IMR-90 (cell line): ENCODE measurements around the gene PRSS2. TPM values are rescaled to one million over a fixed set of nuclear protein-coding genes. Genes with fewer than 3 reads are reported as not detected.

Source experiments
- ATAC-seq: fragments of 200-7000 bp; cut with Tn5 transposase; 2 replicates; pipeline ENCODE4 v1.9.1; 2020; ENCODE audit warnings: low read depth, mild to moderate bottlenecking, moderate library complexity
- BruUV-seq: library from RNA; stranded (reverse); fragments of 400-500 nt; replicated peaks from 2 replicates; lab custom pipeline; 2021; lab: Mats Ljungman, UMichigan
- CTCF ChIA-PET: fragments of 300-600 bp; formaldehyde crosslinking; extraction: SDS; loops from one replicate; lab custom pipeline; 2021; ENCODE audit warnings: antibody characterized with exemption; lab: Yijun Ruan, JAX
- POLR2A ChIA-PET: fragments of 300-600 bp; sonication (Branson Sonifier 250); formaldehyde crosslinking; loops from one replicate; lab custom pipeline; 2022; ENCODE audit warnings: antibody characterized with exemption; ENCODE audit not compliant: unreplicated experiment; lab: Charles Lee
- DNase-seq: peaks from one replicate; pipeline ENCODE4 v3.0.0; 2013
- H2AFZ ChIP-seq: replicated peaks from 2 replicates; pipeline ENCODE3; 2013; ENCODE audit warnings: low read length, mild to moderate bottlenecking; ENCODE audit not compliant: poor library complexity
- H2AK5ac ChIP-seq: 2 replicates; pipeline ENCODE4 v1.6.1; 2013; ENCODE audit warnings: low read depth, low read length, inconsistent platforms
- H2AK9ac ChIP-seq: replicated peaks from 2 replicates; pipeline ENCODE3; 2013; ENCODE audit warnings: mild to moderate bottlenecking, low read depth, low read length, moderate library complexity; ENCODE audit not compliant: poor library complexity
- H2BK120ac ChIP-seq: 2 replicates; pipeline ENCODE4 v1.6.1; 2013; ENCODE audit warnings: low read depth, low read length, inconsistent platforms
- H2BK15ac ChIP-seq: 3 replicates; pipeline ENCODE4 v1.6.1; 2013; ENCODE audit warnings: low read depth, low read length, inconsistent platforms
- H2BK20ac ChIP-seq: 2 replicates; pipeline ENCODE4 v1.6.1; 2013; ENCODE audit warnings: low read depth, mild to moderate bottlenecking, inconsistent platforms, low read length, moderate library complexity
- H2BK5ac ChIP-seq: 2 replicates; pipeline ENCODE4 v1.6.1; 2013; ENCODE audit warnings: mild to moderate bottlenecking, low read depth, low read length, inconsistent platforms; ENCODE audit not compliant: poor library complexity, severe bottlenecking
- H3K14ac ChIP-seq: replicated peaks from 2 replicates; pipeline ENCODE4 v1.6.1; 2013; ENCODE audit warnings: low read depth, low read length, inconsistent platforms
- H3K18ac ChIP-seq: 2 replicates; pipeline ENCODE4 v1.6.1; 2013; ENCODE audit warnings: low read depth, low read length, control low read depth
- H3K23ac ChIP-seq: 2 replicates; pipeline ENCODE4 v1.6.1; 2013; ENCODE audit warnings: low read depth, low read length, inconsistent platforms
- H3K27ac ChIP-seq: 2 replicates; pipeline ENCODE4 v1.5.1; 2013; ENCODE audit warnings: mild to moderate bottlenecking, control low read depth, low read length; ENCODE audit not compliant: insufficient read depth
- H3K27me3 ChIP-seq: 2 replicates; pipeline ENCODE4 v1.6.1; 2013; ENCODE audit warnings: low read length; ENCODE audit not compliant: control insufficient read depth, insufficient read depth
- H3K36me3 ChIP-seq: 2 replicates; pipeline ENCODE4 v1.6.1; 2013; ENCODE audit warnings: low read length, mixed read lengths; ENCODE audit not compliant: control insufficient read depth, insufficient read depth
- H3K4ac ChIP-seq: 2 replicates; pipeline ENCODE4 v1.6.1; 2013; ENCODE audit warnings: low read depth, low read length, inconsistent platforms
- H3K4me1 ChIP-seq: 2 replicates; pipeline ENCODE4 v1.6.1; 2013; ENCODE audit warnings: low read length, mixed read lengths; ENCODE audit not compliant: control insufficient read depth, insufficient read depth
- H3K4me2 ChIP-seq: 2 replicates; pipeline ENCODE4 v1.6.1; 2013; ENCODE audit warnings: low read depth, mild to moderate bottlenecking, control low read depth, low read length, moderate library complexity
- H3K4me3 ChIP-seq: 2 replicates; pipeline ENCODE4 v1.5.1; 2013; ENCODE audit warnings: low read depth, mild to moderate bottlenecking, control low read depth, low read length, moderate library complexity; ENCODE audit not compliant: insufficient read depth
- H3K56ac ChIP-seq: 2 replicates; pipeline ENCODE4 v1.6.1; 2013; ENCODE audit warnings: low read length, inconsistent platforms; ENCODE audit not compliant: insufficient read depth; ENCODE audit errors: extremely low read depth
- H3K79me1 ChIP-seq, 2 experiments: 2 replicates each; pipeline ENCODE4 v1.6.1; 2013; ENCODE audit warnings: low read length in 2 of 2, inconsistent platforms in 1 of 2, low read depth in 1 of 2
- H3K9ac ChIP-seq: 2 replicates; pipeline ENCODE4 v1.6.1; 2013; ENCODE audit warnings: low read depth, low read length, control low read depth
- H3K9me1 ChIP-seq: 2 replicates; pipeline ENCODE4 v1.6.1; 2013; ENCODE audit warnings: low read length, inconsistent platforms; ENCODE audit not compliant: insufficient read depth
- H3K9me3 ChIP-seq: 2 replicates; pipeline ENCODE4 v1.6.1; 2013; ENCODE audit warnings: low read length; ENCODE audit not compliant: control insufficient read depth, insufficient read depth
- H4K20me1 ChIP-seq: 2 replicates; pipeline ENCODE4 v1.6.1; 2013; ENCODE audit warnings: low read length, inconsistent platforms; ENCODE audit not compliant: insufficient read depth
- H4K5ac ChIP-seq: 2 replicates; pipeline ENCODE4 v1.6.1; 2013; ENCODE audit warnings: mild to moderate bottlenecking, low read depth, low read length, control low read depth
- H4K8ac ChIP-seq, 2 experiments: 2 replicates each; pipeline ENCODE4 v1.6.1; 2013; ENCODE audit warnings: low read depth in 2 of 2, low read length in 2 of 2, control low read depth in 1 of 2, inconsistent platforms in 1 of 2
- H4K91ac ChIP-seq: 2 replicates; pipeline ENCODE4 v1.6.1; 2013; ENCODE audit warnings: low read depth, low read length, inconsistent platforms; ENCODE audit not compliant: insufficient read depth
- CHD1 ChIP-seq: IDR thresholded peaks from 2 replicates; pipeline ENCODE4 v1.6.1; 2012; ENCODE audit warnings: low read depth, low read length, improper control_type of control experiment
- FOS ChIP-seq: fragments of 150-350 bp; IDR thresholded peaks from 2 replicates; pipeline ENCODE4 v1.6.1; 2016; ENCODE audit warnings: low read depth, low read length
- MAFK ChIP-seq: IDR thresholded peaks from 2 replicates; pipeline ENCODE4 v1.6.1; 2012; ENCODE audit warnings: low read depth, low read length, improper control_type of control experiment
- POLR2A ChIP-seq: IDR thresholded peaks from 2 replicates; pipeline ENCODE4 v1.6.1; 2012; ENCODE audit warnings: mild to moderate bottlenecking, low read depth, low read length
- WGBS, 2 experiments: methylation state at CpG; one replicate each; pipeline versions ENCODE4 v1.1.5 to v1.1.7; 2013; ENCODE audit warnings: missing lambda C conversion rate in 2 of 2; ENCODE audit not compliant: insufficient read length in 1 of 2; ENCODE audit errors: extremely low coverage in 2 of 2; 5-methylcytosine and 5-hydroxymethylcytosine counted together
- dilution Hi-C: fragments of 300-500 bp; cut with HindIII; formaldehyde crosslinking; loops from one replicate; pipeline ENCODE4 v1.14.3; 2018; ENCODE audit warnings: low sequenced_read_pairs; ENCODE audit not compliant: unreplicated experiment
- in situ Hi-C: fragments of 300-500 bp; cut with MboI; formaldehyde crosslinking; loops from 3 replicates; pipeline ENCODE4 v1.14.3; 2019; ENCODE audit warnings: low sequenced_read_pairs, inconsistent platforms, mixed read lengths
- intact Hi-C: fragments of 100-400 bp; cut with micrococcal nuclease; formaldehyde crosslinking; loops from 2 replicates; pipeline ENCODE4 v1.10.0; 2022
- polyA plus RNA-seq, 3 experiments: library from polyadenylated mRNA; depleted of rRNA; stranded (reverse); fragments of >200 nt; gene quantifications; 2 replicates each; pipeline ENCODE4 v1.2.3, GENCODE V29; 2012; ENCODE audit warnings: low replicate concordance in 1 of 3
- total RNA-seq: library from RNA; depleted of rRNA; stranded (reverse); fragments of >200 nt; gene quantifications from 2 replicates; pipeline ENCODE4 v1.2.3, GENCODE V29; 2012

The PRSS2 gene
- total and polyA plus RNA-seq, 2 of the 4 experiments (the other 2 are of a cell fraction), result not detected

- TF ChIP-seq CHD1, result no peak
- no peak for TF ChIP-seq POLR2A
- no peak for TF ChIP-seq FOS
- no peak for TF ChIP-seq MAFK
- 80% methylated on average over 1 of the region's 8 CpGs; no CpG with 5 or more reads in 1 of the 2 experiments for WGBS, 2 experiments
- H3K9me1 ChIP-seq, result no peaks in the 10 kb centered on the region
- no peak overlapping the region for H3K4me3 ChIP-seq
- H2BK15ac ChIP-seq, result no peak overlapping the region
- H4K91ac ChIP-seq, result no peak overlapping the region
- DNase-seq (no peak), ATAC-seq (no peak)
- no peak overlapping the region for H2BK20ac ChIP-seq
- in situ Hi-C loops (no loop called here), intact Hi-C loops (no loop called here), dilution Hi-C loops (no loop called here)
- no peak overlapping the region for H3K4me2 ChIP-seq
- H3K9me3 ChIP-seq, result no peaks in the 10 kb centered on the region
- ChIA-PET CTCF (interaction anchor here (0.7 kb wide), 1 partner anchor 21 kb away, joined by 3 read pairs; no protein-coding TSS in a partner anchor), POLR2A (no interaction called here)
- peaks cover 42% of the 10 kb centered on the region for H3K27me3 ChIP-seq
- H2BK5ac ChIP-seq, result no peak overlapping the region
- no peak overlapping the region for H3K23ac ChIP-seq
- H2AK5ac ChIP-seq, result no peak overlapping the region
- H3K79me1 ChIP-seq, result no peaks in the 10 kb centered on the region
- H3K27ac ChIP-seq, result no peak overlapping the region
- no peak overlapping the region for H3K18ac ChIP-seq
- BruUV-seq, result no TSS peak
- H4K5ac ChIP-seq, result no peak overlapping the region
- no peak overlapping the region for H3K56ac ChIP-seq
- no peak overlapping the region for H2BK120ac ChIP-seq
- no peak overlapping the region for H2AK9ac ChIP-seq
- H3K36me3 ChIP-seq, result no peaks in the 10 kb centered on the region
- H3K9ac ChIP-seq, result no peak overlapping the region
- no peaks in the 10 kb centered on the region for H3K4me1 ChIP-seq
- H2AFZ ChIP-seq, result no peak overlapping the region
- H4K20me1 ChIP-seq, result no peaks in the 10 kb centered on the region
- H3K4ac ChIP-seq, result no peak overlapping the region
- H3K14ac ChIP-seq, result no peak overlapping the region
- no peak overlapping the region for H4K8ac ChIP-seq
These were observed 31.0 kb downstream of the PRSS2 start for GRCh38 chr7:142801601-142802295.
